H9 (cell line): ENCODE measurements around the gene THTPA. TPM values are rescaled to one million over a fixed set of nuclear protein-coding genes. Genes with fewer than 3 reads are reported as not detected.

Experiments used
- DNase-seq: peaks from one replicate; pipeline ENCODE4 v3.0.0-alpha.2; 2017
- H2AFZ ChIP-seq: one replicate; pipeline ENCODE4 v1.6.1; 2013; ENCODE audit warnings: mild to moderate bottlenecking, low read length, control low read depth, moderate library complexity
- H2AK5ac ChIP-seq: 2 replicates; pipeline ENCODE4 v1.6.1; 2013; ENCODE audit warnings: low read length, control low read depth, mixed read lengths; ENCODE audit not compliant: insufficient read length
- H2BK120ac ChIP-seq: one replicate; pipeline ENCODE4 v1.6.1; 2013; ENCODE audit warnings: low read depth, mild to moderate bottlenecking, low read length, control low read depth, inconsistent platforms; ENCODE audit not compliant: poor library complexity, severe bottlenecking
- H2BK12ac ChIP-seq: 2 replicates; pipeline ENCODE4 v1.6.1; 2013; ENCODE audit warnings: low read length, control low read depth, mixed read lengths, low read depth; ENCODE audit not compliant: insufficient read length
- H2BK15ac ChIP-seq: 2 replicates; pipeline ENCODE4 v1.6.1; 2013; ENCODE audit warnings: low read depth, low read length, control low read depth
- H2BK20ac ChIP-seq: one replicate; pipeline ENCODE4 v1.6.1; 2013; ENCODE audit warnings: low read depth, mild to moderate bottlenecking, low read length, control low read depth, inconsistent platforms; ENCODE audit not compliant: poor library complexity, severe bottlenecking
- H2BK5ac ChIP-seq: 2 replicates; pipeline ENCODE4 v1.6.1; 2013; ENCODE audit warnings: low read length, control low read depth, mixed read lengths; ENCODE audit not compliant: insufficient read length
- H3K14ac ChIP-seq: 2 replicates; pipeline ENCODE4 v1.6.1; 2013; ENCODE audit warnings: low read length, control low read depth; ENCODE audit not compliant: insufficient read depth
- H3K18ac ChIP-seq: 2 replicates; pipeline ENCODE4 v1.6.1; 2013; ENCODE audit warnings: low read depth, mild to moderate bottlenecking, mixed read lengths, low read length, control low read depth; ENCODE audit not compliant: insufficient read length
- H3K23ac ChIP-seq: 2 replicates; pipeline ENCODE4 v1.6.1; 2013; ENCODE audit warnings: low read length, control low read depth, mixed read lengths, low read depth; ENCODE audit not compliant: insufficient read length
- H3K23me2 ChIP-seq: 2 replicates; pipeline ENCODE4 v1.6.1; 2013; ENCODE audit warnings: low read depth, mild to moderate bottlenecking, mixed read lengths, low read length, control low read depth; ENCODE audit not compliant: insufficient read length, poor library complexity, severe bottlenecking
- H3K27ac ChIP-seq: 2 replicates; pipeline ENCODE4 v1.5.1; 2013; ENCODE audit warnings: low read length, control low read depth, mixed read lengths, low read depth; ENCODE audit not compliant: insufficient read length
- H3K27me3 ChIP-seq: 2 replicates; pipeline ENCODE4 v1.6.1; 2013; ENCODE audit warnings: low read length, control low read depth, inconsistent platforms; ENCODE audit not compliant: insufficient read depth
- H3K4ac ChIP-seq: 2 replicates; pipeline ENCODE4 v1.6.1; 2013; ENCODE audit warnings: low read depth, mild to moderate bottlenecking, control low read depth, inconsistent platforms, low read length, moderate library complexity
- H3K4me1 ChIP-seq: 2 replicates; pipeline ENCODE4 v1.6.1; 2013; ENCODE audit warnings: low read length, control low read depth, inconsistent platforms; ENCODE audit not compliant: insufficient read depth
- H3K4me2 ChIP-seq: 2 replicates; pipeline ENCODE4 v1.6.1; 2013; ENCODE audit warnings: low read length, control low read depth, mixed read lengths; ENCODE audit not compliant: insufficient read length, insufficient read depth
- H3K56ac ChIP-seq: 2 replicates; pipeline ENCODE4 v1.6.1; 2013; ENCODE audit warnings: low read depth, mild to moderate bottlenecking, mixed read lengths, low read length, control low read depth; ENCODE audit not compliant: insufficient read length
- H3K79me1 ChIP-seq: 2 replicates; pipeline ENCODE4 v1.6.1; 2013; ENCODE audit warnings: low read depth, mild to moderate bottlenecking, moderate library complexity, low read length, control low read depth, inconsistent platforms; ENCODE audit not compliant: insufficient read depth, poor library complexity, severe bottlenecking
- H3K79me2 ChIP-seq: 2 replicates; pipeline ENCODE4 v1.6.1; 2013; ENCODE audit warnings: low read length, control low read depth, inconsistent platforms; ENCODE audit not compliant: insufficient read depth
- H3K9ac ChIP-seq: 2 replicates; pipeline ENCODE4 v1.6.1; 2013; ENCODE audit warnings: low read length, control low read depth, mixed read lengths; ENCODE audit not compliant: insufficient read length; ENCODE audit errors: extremely low read depth
- H3K9me3 ChIP-seq: one replicate; pipeline ENCODE4 v1.6.1; 2013; ENCODE audit warnings: low read depth, low read length, inconsistent platforms; ENCODE audit not compliant: control insufficient read depth
- H3T11ph ChIP-seq: one replicate; pipeline ENCODE4 v1.6.1; 2013; ENCODE audit warnings: mild to moderate bottlenecking, low read length, control low read depth, inconsistent platforms
- H4K20me1 ChIP-seq: one replicate; pipeline ENCODE4 v1.6.1; 2013; ENCODE audit not compliant: control insufficient read depth, insufficient read length, insufficient read depth
- H4K5ac ChIP-seq: 2 replicates; pipeline ENCODE4 v1.6.1; 2013; ENCODE audit warnings: low read depth, mild to moderate bottlenecking, mixed read lengths, low read length, control low read depth; ENCODE audit not compliant: insufficient read length
- H4K8ac ChIP-seq: replicated peaks from 2 replicates; pipeline ENCODE4 v1.6.1; 2013; ENCODE audit warnings: low read length, control low read depth, mixed read lengths, low read depth; ENCODE audit not compliant: insufficient read length
- H4K91ac ChIP-seq: 2 replicates; pipeline ENCODE4 v1.6.1; 2013; ENCODE audit warnings: low read depth, mild to moderate bottlenecking, moderate library complexity, mixed read lengths, low read length, control low read depth; ENCODE audit not compliant: insufficient read length
- H3K27ac Mint-ChIP-seq, 3 experiments: 2 replicates in 2 of 3; 3 replicates in 1 of 3; pipeline ENCODE4 v1.8.0; 2020 to 2021; ENCODE audit warnings: mixed read lengths in 3 of 3, mild to moderate bottlenecking in 1 of 3, moderate library complexity in 1 of 3
- H3K27me3 Mint-ChIP-seq: 2 replicates; pipeline ENCODE4 v1.8.0; 2021; ENCODE audit warnings: low read depth, mild to moderate bottlenecking, moderate library complexity, mixed read lengths
- H3K36me3 Mint-ChIP-seq, 3 experiments: 2 replicates in 2 of 3; 3 replicates in 1 of 3; pipeline ENCODE4 v1.8.0; 2020 to 2021; ENCODE audit warnings: low read depth in 3 of 3, mixed read lengths in 3 of 3; ENCODE audit not compliant: insufficient read depth in 1 of 3
- H3K4me1 Mint-ChIP-seq, 2 experiments: 2 replicates each; pipeline ENCODE4 v1.8.0; 2020; ENCODE audit warnings: mixed read lengths in 2 of 2
- H3K4me3 Mint-ChIP-seq, 2 experiments: 2 replicates in 1 of 2; 3 replicates in 1 of 2; pipeline ENCODE4 v1.8.0; 2020 to 2021; ENCODE audit warnings: mild to moderate bottlenecking in 2 of 2, mixed read lengths in 2 of 2, moderate library complexity in 1 of 2
- H3K9me3 Mint-ChIP-seq, 2 experiments: 2 replicates in 1 of 2; 3 replicates in 1 of 2; pipeline ENCODE4 v1.8.0; 2020; ENCODE audit warnings: mild to moderate bottlenecking in 2 of 2, mixed read lengths in 2 of 2, moderate library complexity in 1 of 2
- CTCF ChIP-seq: fragments of 200-600 bp; sonication (generic); conservative IDR thresholded peaks from 3 replicates; pipeline ENCODE4 v1.8.0; 2021; ENCODE audit warnings: antibody characterized with exemption, mild to moderate bottlenecking
- WGBS: extraction: QIAGEN DNeasy Blood & Tissue Kit; methylation state at CpG from one replicate; pipeline ENCODE4 v1.1.7; 2013; ENCODE audit warnings: missing lambda C conversion rate, low lambda C conversion rate, mixed read lengths; ENCODE audit not compliant: insufficient read length; ENCODE audit errors: extremely low coverage; 5-methylcytosine and 5-hydroxymethylcytosine counted together
- total RNA-seq: library from RNA; stranded (reverse); gene quantifications from 2 replicates; pipeline ENCODE4 v1.2.1, GENCODE V29; 2021

Gene THTPA
- total RNA-seq, 1 experiment from 2014 or later: 15.6 TPM

GRCh38 chr14:23571701-23572523 is 15.8 kb downstream of the THTPA start:
- H3K23ac ChIP-seq: no peak overlapping the region
- WGBS: no CpG with 5 or more reads among the region's 14 CpGs
- H3K18ac ChIP-seq: no peak overlapping the region
- no peak overlapping the region for H3T11ph ChIP-seq
- H4K91ac ChIP-seq: no peak overlapping the region
- no peaks in the 10 kb centered on the region for H3K79me1 ChIP-seq
- no peak overlapping the region for H2BK20ac ChIP-seq
- Mint-ChIP-seq H3K4me3 (peak overlapping the region in 1 of 2 experiments; percentile 51; a peak in 2 of 5 replicates), H3K4me1 (peaks cover 43 to 48% of the 10 kb centered on the region in 2 experiments), H3K9me3 (no peaks in the 10 kb centered on the region; a peak in 1 of 5 replicates), H3K27ac (no peak overlapping the region), H3K36me3 (peaks cover 0 to 39% (median 30%) of the 10 kb centered on the region in 3 experiments; a peak in 5 of 7 replicates), H3K27me3 (peaks cover 36% of the 10 kb centered on the region)
- no peak overlapping the region for H4K8ac ChIP-seq
- H3K27me3 ChIP-seq: peaks cover 6% of the 10 kb centered on the region; the same call in 1 of the 2 replicates
- H4K20me1 ChIP-seq: peaks cover 5% of the 10 kb centered on the region
- TF ChIP-seq CTCF: no peak
- H2BK15ac ChIP-seq: no peak overlapping the region
- H3K9me3 ChIP-seq: no peaks in the 10 kb centered on the region
- no peak overlapping the region for H2BK5ac ChIP-seq
- no peak overlapping the region for H2BK120ac ChIP-seq
- no peak overlapping the region for H3K4ac ChIP-seq
- no peak overlapping the region for H3K4me2 ChIP-seq
- H2AK5ac ChIP-seq: no peak overlapping the region
- H4K5ac ChIP-seq: no peak overlapping the region
- H3K4me1 ChIP-seq: peaks cover 6% of the 10 kb centered on the region; the same call in 1 of the 2 replicates
- H3K79me2 ChIP-seq: no peaks in the 10 kb centered on the region
- H3K56ac ChIP-seq: no peak overlapping the region
- no peak overlapping the region for H3K9ac ChIP-seq
- H3K14ac ChIP-seq: no peak overlapping the region; the same call in 1 of the 2 replicates
- H3K23me2 ChIP-seq: peaks cover 17% of the 10 kb centered on the region
- H3K27ac ChIP-seq: no peak overlapping the region
- H2AFZ ChIP-seq: no peak overlapping the region
- no peak for DNase-seq
- no peak overlapping the region for H2BK12ac ChIP-seq
